GM23338 (cell line): Measurements from ENCODE around the gene PPP2R5B. TPM values are rescaled to one million over a fixed set of nuclear protein-coding genes. Genes with fewer than 3 reads are reported as not detected.

Experiments
- ATAC-seq: fragments of 200-7000 bp; cut with Tn5 transposase; 3 replicates; pipeline ENCODE4 v1.9.1; 2020
- DNase-seq: peaks from one replicate; pipeline ENCODE4 v3.0.0-alpha.2; 2015; ENCODE audit warnings: low spot score
- H2AFZ ChIP-seq: fragments of 200-600 bp; sonication (generic); 2 replicates; pipeline ENCODE4 v1.8.0; 2016; ENCODE audit warnings: antibody characterized with exemption, mild to moderate bottlenecking, moderate library complexity
- H3F3A ChIP-seq: fragments of 200-600 bp; sonication (generic); replicated peaks from 2 replicates; pipeline ENCODE4 v1.8.0; 2017; ENCODE audit warnings: antibody characterized with exemption, mixed run types, low read depth
- H3K27ac ChIP-seq: fragments of 200-600 bp; sonication (generic); 2 replicates; pipeline ENCODE4 v1.6.1; 2016; ENCODE audit warnings: low read depth
- H3K27me3 ChIP-seq: fragments of 200-600 bp; sonication (generic); 2 replicates; pipeline ENCODE4 v1.8.0; 2016; ENCODE audit warnings: mild to moderate bottlenecking, mixed run types, moderate library complexity; ENCODE audit not compliant: insufficient read depth
- H3K36me3 ChIP-seq: fragments of 200-600 bp; sonication (generic); 2 replicates; pipeline ENCODE4 v1.8.0; 2016; ENCODE audit warnings: mild to moderate bottlenecking; ENCODE audit not compliant: insufficient read depth
- H3K4me1 ChIP-seq: fragments of 200-600 bp; sonication (generic); 2 replicates; pipeline ENCODE4 v1.8.0; 2016; ENCODE audit warnings: mild to moderate bottlenecking, moderate library complexity; ENCODE audit not compliant: insufficient read depth
- H3K4me2 ChIP-seq: fragments of 200-600 bp; sonication (generic); 2 replicates; pipeline ENCODE4 v1.7.1; 2017; ENCODE audit warnings: mixed run types
- H3K4me3 ChIP-seq: fragments of 200-600 bp; sonication (generic); 2 replicates; pipeline ENCODE4 v1.6.1; 2016; ENCODE audit warnings: mixed run types
- H3K79me2 ChIP-seq: fragments of 200-600 bp; sonication (generic); replicated peaks from 2 replicates; pipeline ENCODE4 v1.8.0; 2017; ENCODE audit warnings: mild to moderate bottlenecking; ENCODE audit not compliant: insufficient read depth
- H3K9me2 ChIP-seq: fragments of 200-600 bp; sonication (generic); 2 replicates; pipeline ENCODE4 v1.8.0; 2017; ENCODE audit not compliant: insufficient read depth
- H4K20me1 ChIP-seq: fragments of 200-600 bp; sonication (generic); replicated peaks from 2 replicates; pipeline ENCODE4 v1.8.0; 2017; ENCODE audit warnings: mild to moderate bottlenecking; ENCODE audit not compliant: insufficient read depth
- H3K27ac Mint-ChIP-seq: 2 replicates; pipeline ENCODE4 v1.8.0; 2020; ENCODE audit warnings: inconsistent platforms, mild to moderate bottlenecking, moderate library complexity, mixed read lengths
- H3K27me3 Mint-ChIP-seq: 3 replicates; pipeline ENCODE4 v1.8.0; 2022; ENCODE audit warnings: low read depth, mild to moderate bottlenecking, moderate library complexity, mixed read lengths, inconsistent platforms; ENCODE audit not compliant: insufficient read depth, poor library complexity
- H3K36me3 Mint-ChIP-seq: 3 replicates; pipeline ENCODE4 v1.8.0; 2021; ENCODE audit warnings: low read depth, mild to moderate bottlenecking, inconsistent platforms, moderate library complexity, mixed read lengths
- H3K4me1 Mint-ChIP-seq: 3 replicates; pipeline ENCODE4 v1.8.0; 2020; ENCODE audit warnings: mild to moderate bottlenecking, inconsistent platforms, mixed read lengths
- H3K4me3 Mint-ChIP-seq: 3 replicates; pipeline ENCODE4 v1.8.0; 2021; ENCODE audit warnings: moderate library complexity, mild to moderate bottlenecking, inconsistent platforms, mixed read lengths
- H3K9me3 Mint-ChIP-seq: 3 replicates; pipeline ENCODE4 v1.8.0; 2020; ENCODE audit warnings: moderate library complexity, mild to moderate bottlenecking, inconsistent platforms, mixed read lengths
- CREB1 ChIP-seq: fragments of 250-450 bp; sonication (Bioruptor Pico); IDR thresholded peaks from 2 replicates; pipeline ENCODE4 v1.5.0; 2020; ENCODE audit warnings: low read depth, mild to moderate bottlenecking, moderate library complexity
- CTCF ChIP-seq, 2 experiments: fragments of 200-600 bp in 1 of 2; sonication (generic) in 1 of 2; conservative IDR thresholded peaks; 2 replicates each; pipeline versions ENCODE4 v1.5.1 to v1.6.1; 2016 to 2017; ENCODE audit warnings: antibody characterized with exemption in 2 of 2, low read depth in 2 of 2, mild to moderate bottlenecking in 2 of 2, moderate library complexity in 1 of 2
- EZH2 ChIP-seq: fragments of 200-600 bp; sonication (generic); IDR thresholded peaks from one replicate; pipeline ENCODE4 v1.8.0; 2017; ENCODE audit warnings: antibody characterized with exemption, mild to moderate bottlenecking, low read depth; ENCODE audit not compliant: unreplicated experiment
- EZH2phosphoT487 ChIP-seq: fragments of 200-600 bp; sonication (generic); IDR thresholded peaks from one replicate; pipeline ENCODE4 v1.8.1; 2018; ENCODE audit warnings: antibody characterized with exemption; ENCODE audit not compliant: unreplicated experiment
- JUNB ChIP-seq: IDR thresholded peaks from one replicate; pipeline ENCODE4 v1.6.1; 2016; ENCODE audit warnings: antibody characterized with exemption; ENCODE audit not compliant: unreplicated experiment
- NANOG ChIP-seq: IDR thresholded peaks from 2 replicates; pipeline ENCODE4 v1.6.1; 2016; ENCODE audit warnings: antibody characterized with exemption, borderline replicate concordance
- POLR2AphosphoS5 ChIP-seq: IDR thresholded peaks from 2 replicates; pipeline ENCODE4 v1.6.1; 2016; ENCODE audit warnings: antibody characterized with exemption, low read depth
- REST ChIP-seq: IDR thresholded peaks from one replicate; pipeline ENCODE4 v1.6.1; 2018; ENCODE audit warnings: antibody characterized with exemption; ENCODE audit not compliant: unreplicated experiment
- STAT1 ChIP-seq: IDR thresholded peaks from one replicate; pipeline ENCODE4 v1.6.1; 2016; ENCODE audit warnings: antibody characterized with exemption; ENCODE audit not compliant: unreplicated experiment
- ZNF114 ChIP-seq: fragments of 250-450 bp; sonication (Bioruptor Pico); IDR thresholded peaks from 2 replicates; pipeline ENCODE4 v1.5.0; 2020; ENCODE audit warnings: mild to moderate bottlenecking, moderate library complexity
- ZNF331 ChIP-seq: fragments of 250-450 bp; sonication (Bioruptor Pico); IDR thresholded peaks from 2 replicates; pipeline ENCODE4 v1.5.0; 2020; ENCODE audit warnings: low read depth, mild to moderate bottlenecking, moderate library complexity
- polyA plus RNA-seq: library from polyadenylated mRNA; unstranded; fragments of >200 nt; fragmentation: Nextera tagmentation; extraction: Ambion mirVana; gene quantifications from 2 replicates; pipeline ENCODE4 v1.2.1, GENCODE V29; 2016
- total RNA-seq: library from RNA; depleted of rRNA; stranded (reverse); fragments of >200 nt; shearing (Covaris generic); gene quantifications from 2 replicates; pipeline ENCODE4 v1.2.3, GENCODE V29; 2014

PPP2R5B gene
- total and polyA plus RNA-seq, 2 experiments from 2014 or later = 2.8 to 5.8 TPM

GRCh38 chr11:64931290-64931689, 6.8 kb downstream of the PPP2R5B start:
- Mint-ChIP-seq H3K4me1 (peaks cover 27% of the 10 kb centered on the region), H3K27ac (no peak overlapping the region), H3K36me3 (no peaks in the 10 kb centered on the region), H3K27me3 (peaks cover 15% of the 10 kb centered on the region), H3K4me3 (no peak overlapping the region), H3K9me3 (no peaks in the 10 kb centered on the region)
- H3K4me2 ChIP-seq = no peak overlapping the region
- DNase-seq = no peak
- no peak overlapping the region for H3K4me3 ChIP-seq
- H3K27ac ChIP-seq = no peak overlapping the region
- no peak for TF ChIP-seq CREB1 (CRISPR knock-in tag)
- no peak for TF ChIP-seq ZNF331 (CRISPR knock-in tag)
- TF ChIP-seq NANOG = no peak
- no peaks in the 10 kb centered on the region for H3K27me3 ChIP-seq
- H3K36me3 ChIP-seq = no peaks in the 10 kb centered on the region
- no peaks in the 10 kb centered on the region for H3K79me2 ChIP-seq
- peaks cover 4% of the 10 kb centered on the region; the same call in 1 of the 2 replicates for H3K4me1 ChIP-seq
- H3F3A ChIP-seq = no peaks in the 10 kb centered on the region
- ATAC-seq = no peak
- no peaks in the 10 kb centered on the region for H3K9me2 ChIP-seq
- H4K20me1 ChIP-seq = no peaks in the 10 kb centered on the region; the same call in 1 of the 2 replicates
- H2AFZ ChIP-seq = no peak overlapping the region

GRCh38 chr11:64932324-64932723, 7.8 kb downstream of the PPP2R5B start:
- no peak overlapping the region for H3K27ac ChIP-seq
- TF ChIP-seq REST (no peak), CTCF (conservative IDR thresholded peaks at IDR 0.05; ENCODE audit: low read depth in 2 of 2) (no peak), EZH2phosphoT487 (no peak), POLR2AphosphoS5 (no peak), ZNF114 (CRISPR knock-in tag) (no peak), NANOG (no peak), CREB1 (CRISPR knock-in tag) (no peak), JUNB (no peak), ZNF331 (CRISPR knock-in tag) (no peak), STAT1 (no peak), EZH2 (no peak)

More at GRCh38 chr11:64932324-64932723, 7.8 kb downstream of the PPP2R5B start:
- Histone ChIP-seq H3K4me3 (no peak overlapping the region), H3K9me2 (no peaks in the 10 kb centered on the region), H3K27me3 (no peaks in the 10 kb centered on the region), H3K79me2 (no peaks in the 10 kb centered on the region), H3K4me1 (peaks cover 7% of the 10 kb centered on the region; the same call in 1 of the 2 replicates), H2AFZ (no peak overlapping the region), H3K36me3 (no peaks in the 10 kb centered on the region), H3K4me2 (no peak overlapping the region), H4K20me1 (no peaks in the 10 kb centered on the region; the same call in 1 of the 2 replicates), H3F3A (no peaks in the 10 kb centered on the region)
- Mint-ChIP-seq H3K4me1 (peaks cover 29% of the 10 kb centered on the region), H3K27ac (no peak overlapping the region), H3K4me3 (no peak overlapping the region), H3K27me3 (peaks cover 16% of the 10 kb centered on the region), H3K36me3 (no peaks in the 10 kb centered on the region), H3K9me3 (no peaks in the 10 kb centered on the region)
- no peak for ATAC-seq
- DNase-seq = no peak
